K562 (cell line): ENCODE data around the gene SCAMP2. TPM values are rescaled to one million over a fixed set of nuclear protein-coding genes. Genes with fewer than 3 reads are reported as not detected.

Source experiments
- ATF7 ChIP-seq: fragments of 450-650 bp; IDR thresholded peaks from 2 replicates; pipeline ENCODE4 v1.7.1; 2014; ENCODE audit warnings: mild to moderate bottlenecking, moderate library complexity
- CREM ChIP-seq: IDR thresholded peaks from 2 replicates; pipeline ENCODE4 v1.6.1; 2014; ENCODE audit warnings: antibody characterized with exemption, low read depth
- CTBP1 ChIP-seq: fragments of 450-650 bp; IDR thresholded peaks from 2 replicates; pipeline ENCODE4 v1.6.1; 2016; ENCODE audit warnings: borderline replicate concordance
- ESRRA ChIP-seq: fragments of 450-650 bp; IDR thresholded peaks from 2 replicates; pipeline ENCODE4 v1.6.1; 2014; ENCODE audit warnings: low read depth, mild to moderate bottlenecking, moderate library complexity, borderline replicate concordance
- HBP1 ChIP-seq: fragments of 450-650 bp; formaldehyde crosslinking; IDR thresholded peaks from 2 replicates; pipeline ENCODE4 v1.4.0; 2022; ENCODE audit warnings: missing genetic modification characterization
- JUND ChIP-seq, 2 experiments: IDR thresholded peaks; 2 replicates in 1 of 2; 3 replicates in 1 of 2; pipeline ENCODE4 v1.6.1; 2011; ENCODE audit warnings: borderline replicate concordance in 2 of 2, low read depth in 2 of 2, low read length in 2 of 2, improper control_type of control experiment in 1 of 2, missing biosample characterization in 1 of 2, missing genetic modification characterization in 1 of 2, missing genetic modification reagents in 1 of 2
- KDM4B ChIP-seq, 2 experiments: fragments of 450-650 bp in 1 of 2; sonication (generic) in 1 of 2; IDR thresholded peaks; 2 replicates each; pipeline ENCODE4 v1.6.1; 2016 to 2017; ENCODE audit warnings: borderline replicate concordance in 2 of 2, antibody characterized with exemption in 1 of 2, low read depth in 1 of 2, mild to moderate bottlenecking in 1 of 2
- MED1 ChIP-seq: sonication (generic); formaldehyde crosslinking; IDR thresholded peaks from 2 replicates; pipeline ENCODE4 v1.8.1; 2023; ENCODE audit warnings: missing genetic modification reagents, borderline replicate concordance
- MYC ChIP-seq, 2 experiments: fragments of 250-450 bp in 1 of 2; sonication (Bioruptor Pico) in 1 of 2; IDR thresholded peaks; 2 replicates each; pipeline versions ENCODE4 v1.5.1 to v1.6.1; 2012 to 2021; ENCODE audit warnings: low read depth in 2 of 2, borderline replicate concordance in 1 of 2, improper control_type of control experiment in 1 of 2, low read length in 1 of 2, mild to moderate bottlenecking in 1 of 2, moderate library complexity in 1 of 2
- RAD21 ChIP-seq, 2 experiments: fragments of 250-450 bp in 1 of 2; fragments of 450-650 bp in 1 of 2; sonication (Bioruptor Pico) in 1 of 2; formaldehyde crosslinking in 1 of 2; IDR thresholded peaks in 1 of 2; conservative IDR thresholded peaks in 1 of 2; 2 replicates each; pipeline versions ENCODE4 v1.4.0 to v1.8.0; 2020 to 2022; ENCODE audit warnings: mild to moderate bottlenecking in 2 of 2, moderate library complexity in 1 of 2
- RFX5 ChIP-seq: IDR thresholded peaks from 2 replicates; pipeline ENCODE4 v1.6.1; 2011; ENCODE audit warnings: low read depth, mild to moderate bottlenecking, improper control_type of control experiment, low read length
- SIN3A ChIP-seq, 2 experiments: fragments of 150-350 bp in 1 of 2; IDR thresholded peaks; 2 replicates each; pipeline ENCODE4 v1.6.1; 2011 to 2016; ENCODE audit warnings: borderline replicate concordance in 2 of 2, low read depth in 2 of 2, low read length in 2 of 2, mild to moderate bottlenecking in 2 of 2, moderate library complexity in 2 of 2; ENCODE audit not compliant: control insufficient read depth in 1 of 2
- SMAD4 ChIP-seq: fragments of 250-450 bp; sonication (Bioruptor Pico); conservative IDR thresholded peaks from 2 replicates; pipeline ENCODE4 v1.8.0; 2021; ENCODE audit warnings: inconsistent platforms, mild to moderate bottlenecking, moderate library complexity
- STAG1 ChIP-seq: sonication (generic); formaldehyde crosslinking; IDR thresholded peaks from 2 replicates; pipeline ENCODE4 v1.5.0; 2020; ENCODE audit warnings: missing genetic modification reagents, borderline replicate concordance
- polyA plus RNA-seq, 8 experiments: library from polyadenylated mRNA; depleted of rRNA in 4 of 8; stranded (reverse) in 5 of 8; unstranded in 3 of 8; fragments of >200 nt; fragmentation: Nextera tagmentation in 2 of 8; fragmentation: Illumina TruSeq in 1 of 8; extraction: Ambion mirVana in 2 of 8; extraction: Trizol in 1 of 8; gene quantifications; 2 replicates each; pipeline versions ENCODE4 v1.2.1 to v1.2.3, GENCODE V29; 2011 to 2014; ENCODE audit warnings: inconsistent platforms in 1 of 8, missing spikeins in 1 of 8
- total RNA-seq, 7 experiments: library from RNA; depleted of rRNA in 6 of 7; stranded (reverse); fragments of >200 nt in 6 of 7; fragmentation: Illumina TruSeq in 2 of 7; extraction: Trizol in 2 of 7; gene quantifications; 2 replicates each; pipeline versions ENCODE4 v1.2.1 to v1.2.3, GENCODE V29; 2011 to 2021; ENCODE audit warnings: low replicate concordance in 1 of 7
- TF ChIP-seq, protein P1 (sequence below), 2 experiments: fragments of 450-650 bp; formaldehyde crosslinking in 1 of 2; IDR thresholded peaks; 2 replicates each; pipeline versions ENCODE4 v1.4.0 to v1.6.1; 2014 to 2020; ENCODE audit warnings: mild to moderate bottlenecking in 2 of 2, borderline replicate concordance in 1 of 2, low read depth in 1 of 2

Gene SCAMP2
- total and polyA plus RNA-seq, 9 of the 15 experiments (the other 6 are each of a cell fraction or from before 2014, with no cell fraction given) = 5.9 to 61.1 (median 20.1) TPM

- TF ChIP-seq RFX5 = no peak
- TF ChIP-seq, protein P1, sequence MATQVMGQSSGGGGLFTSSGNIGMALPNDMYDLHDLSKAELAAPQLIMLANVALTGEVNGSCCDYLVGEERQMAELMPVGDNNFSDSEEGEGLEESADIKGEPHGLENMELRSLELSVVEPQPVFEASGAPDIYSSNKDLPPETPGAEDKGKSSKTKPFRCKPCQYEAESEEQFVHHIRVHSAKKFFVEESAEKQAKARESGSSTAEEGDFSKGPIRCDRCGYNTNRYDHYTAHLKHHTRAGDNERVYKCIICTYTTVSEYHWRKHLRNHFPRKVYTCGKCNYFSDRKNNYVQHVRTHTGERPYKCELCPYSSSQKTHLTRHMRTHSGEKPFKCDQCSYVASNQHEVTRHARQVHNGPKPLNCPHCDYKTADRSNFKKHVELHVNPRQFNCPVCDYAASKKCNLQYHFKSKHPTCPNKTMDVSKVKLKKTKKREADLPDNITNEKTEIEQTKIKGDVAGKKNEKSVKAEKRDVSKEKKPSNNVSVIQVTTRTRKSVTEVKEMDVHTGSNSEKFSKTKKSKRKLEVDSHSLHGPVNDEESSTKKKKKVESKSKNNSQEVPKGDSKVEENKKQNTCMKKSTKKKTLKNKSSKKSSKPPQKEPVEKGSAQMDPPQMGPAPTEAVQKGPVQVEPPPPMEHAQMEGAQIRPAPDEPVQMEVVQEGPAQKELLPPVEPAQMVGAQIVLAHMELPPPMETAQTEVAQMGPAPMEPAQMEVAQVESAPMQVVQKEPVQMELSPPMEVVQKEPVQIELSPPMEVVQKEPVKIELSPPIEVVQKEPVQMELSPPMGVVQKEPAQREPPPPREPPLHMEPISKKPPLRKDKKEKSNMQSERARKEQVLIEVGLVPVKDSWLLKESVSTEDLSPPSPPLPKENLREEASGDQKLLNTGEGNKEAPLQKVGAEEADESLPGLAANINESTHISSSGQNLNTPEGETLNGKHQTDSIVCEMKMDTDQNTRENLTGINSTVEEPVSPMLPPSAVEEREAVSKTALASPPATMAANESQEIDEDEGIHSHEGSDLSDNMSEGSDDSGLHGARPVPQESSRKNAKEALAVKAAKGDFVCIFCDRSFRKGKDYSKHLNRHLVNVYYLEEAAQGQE (IDR thresholded peaks at IDR 0.05; ENCODE audit: borderline replicate concordance) = peak; percentile 90
- TF ChIP-seq, protein P1 (CRISPR knock-in tag; IDR thresholded peaks at IDR 0.05; ENCODE audit: low read depth) = no peak
- TF ChIP-seq KDM4B (IDR thresholded peaks at IDR 0.05; ENCODE audit: borderline replicate concordance in 2 of 2, low read depth in 1 of 2) = peak in 1 of 2 experiments; percentile 64; a peak in 1 of 4 replicates
- no peak for TF ChIP-seq MED1 (CRISPR knock-in tag)
- TF ChIP-seq MYC (IDR thresholded peaks at IDR 0.05; ENCODE audit: low read depth, low read length) = peak; percentile 40; the same call in 1 of the 2 replicates
- TF ChIP-seq MYC (CRISPR knock-in tag; IDR thresholded peaks at IDR 0.05; ENCODE audit: borderline replicate concordance, low read depth) = no peak
- peak; percentile 31; the same call in 1 of the 2 replicates for TF ChIP-seq JUND (IDR thresholded peaks at IDR 0.05; ENCODE audit: borderline replicate concordance, low read depth, low read length)
- TF ChIP-seq JUND (tag; IDR thresholded peaks at IDR 0.05; ENCODE audit: borderline replicate concordance, low read depth, low read length) = no peak; the same call in 2 of the 3 replicates
- TF ChIP-seq ESRRA = peak; percentile 75
- TF ChIP-seq RAD21 (CRISPR knock-in tag; conservative IDR thresholded peaks at IDR 0.05 in 1 of 2, IDR thresholded peaks at IDR 0.05 in 1 of 2) = peak; percentile 90 to 95
- TF ChIP-seq STAG1 (CRISPR knock-in tag) = peak; percentile 77; the same call in 1 of the 2 replicates
- 0 out of 2 replicates have a peak, but pooled peaks have one; percentile 17 for TF ChIP-seq SMAD4 (CRISPR knock-in tag)
- TF ChIP-seq CREM = peak; percentile 79
- TF ChIP-seq HBP1 (CRISPR knock-in tag) = 0 out of 2 replicates have a peak, but pooled peaks have one; percentile 12
- peak; percentile 74 for TF ChIP-seq ATF7
- TF ChIP-seq SIN3A (IDR thresholded peaks at IDR 0.05; ENCODE audit: borderline replicate concordance in 2 of 2, control insufficient read depth in 1 of 2, low read depth in 2 of 2, low read length in 2 of 2) = 0 out of 4 replicates have a peak, but pooled peaks of 1 of the 2 experiments have one; percentile 8
- TF ChIP-seq CTBP1 = peak; percentile 57; the same call in 1 of the 2 replicates
Measured at GRCh38 chr15:74799856-74800558, 73.2 kb downstream of the SCAMP2 start (continued).
